SIG-M5 (cell line): Measurements from ENCODE around the gene SDHB.

ENCODE experiments used
- DNase-seq: peaks from one replicate; lab custom pipeline; 2025; lab: John Stamatoyannopoulos, UW

SDHB gene

DNA sequence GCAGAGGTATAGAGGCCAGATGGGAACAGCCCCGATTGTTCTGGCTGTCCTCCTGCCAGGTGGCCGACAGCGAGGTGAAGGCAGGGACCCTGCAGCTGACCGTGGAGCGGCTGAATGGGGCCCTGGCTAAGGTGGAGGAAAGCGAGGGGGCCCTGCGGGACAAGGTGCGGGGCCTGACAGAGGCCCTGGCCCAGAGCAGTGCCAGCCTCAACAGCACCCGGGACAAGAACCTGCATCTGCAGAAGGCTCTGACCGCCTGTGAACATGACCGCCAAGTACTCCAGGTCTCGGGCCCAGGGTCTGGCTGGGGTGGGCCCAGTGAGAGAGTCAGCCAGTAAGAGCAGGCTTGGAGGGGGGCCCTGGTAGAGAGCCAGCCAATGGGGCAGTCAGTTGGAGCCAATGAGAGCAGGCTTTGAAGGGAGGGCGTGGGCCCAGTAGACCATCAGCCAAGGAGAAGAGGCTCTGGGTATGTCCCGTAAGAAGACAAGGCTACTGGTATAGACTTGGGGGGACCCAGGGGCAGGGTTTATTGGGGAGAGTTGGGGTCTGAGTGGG, 84.7 kb downstream of the SDHB start:
- no peak for DNase-seq
